Neural progenitor cell (in vitro differentiated cells): ENCODE results near the gene RALGAPA1.

Experiments
- CTCF ChIP-seq: fragments of 200-600 bp; sonication (generic); IDR thresholded peaks from 2 replicates; pipeline ENCODE4 v1.5.1; 2017; ENCODE audit warnings: antibody characterized with exemption, mild to moderate bottlenecking
- EZH2 ChIP-seq: fragments of 200-600 bp; sonication (generic); IDR thresholded peaks from 2 replicates; pipeline ENCODE4 v1.6.1; 2017; ENCODE audit warnings: antibody characterized with exemption, mild to moderate bottlenecking, moderate library complexity
- EZH2phosphoT487 ChIP-seq: fragments of 200-600 bp; sonication (generic); IDR thresholded peaks from 2 replicates; pipeline ENCODE4 v1.6.1; 2017; ENCODE audit warnings: antibody characterized with exemption

DNA sequence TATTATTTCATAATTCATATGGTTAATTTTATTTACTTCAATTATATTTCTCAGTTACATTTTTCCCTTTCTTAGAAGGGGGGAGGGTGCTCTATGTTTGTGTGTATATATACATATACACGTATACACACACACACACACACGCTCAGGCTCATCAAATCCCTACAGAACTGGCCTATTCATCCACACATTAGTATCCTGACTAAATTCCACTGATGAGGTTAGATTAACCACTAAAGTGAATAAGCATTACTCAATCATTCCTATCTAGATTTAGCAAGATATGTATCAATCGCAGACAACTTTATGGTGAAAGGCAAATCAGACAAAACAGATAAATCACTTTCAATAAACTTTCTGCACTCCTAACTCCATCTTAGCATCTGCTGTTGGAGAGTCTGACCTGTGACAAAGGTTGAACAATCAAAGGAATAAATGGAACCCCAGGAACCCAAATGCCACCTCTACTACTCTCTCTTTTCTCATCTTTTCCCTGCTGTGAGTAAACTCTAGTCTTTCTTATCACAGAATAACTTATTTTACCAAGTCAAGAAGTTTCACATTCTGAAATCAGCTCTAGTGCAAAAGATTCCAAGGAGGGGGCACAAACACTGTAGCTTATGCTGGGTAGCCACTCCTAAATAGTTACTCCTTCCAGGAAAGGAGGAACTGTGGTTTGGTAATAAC, 67.6 kb downstream of the RALGAPA1 start:
- TF ChIP-seq CTCF (no peak), EZH2 (no peak), EZH2phosphoT487 (no peak)
